Spleen (tissue), 11 donors: ENCODE data around the gene ZFP3. TPM values are rescaled to one million over a fixed set of nuclear protein-coding genes. Genes with fewer than 3 reads are reported as not detected.
"Not testable (repeated sequence)": the region's sequence is repeated elsewhere in the genome, so short reads cannot be mapped to it uniquely, and the experiment has no call there.

Source experiments
- DNase-seq: peaks from one replicate; pipeline ENCODE4 v3.0.0-alpha.2; 2020
- H3K27ac ChIP-seq, 8 donors: fragments of 200-600 bp; sonication (generic) in 7 of 8; 1 replicate in 4 of 8; 2 replicates in 4 of 8; pipeline versions ENCODE4 v1.5.0 to v1.8.0; 2016 to 2021; ENCODE audit warnings: inconsistent platforms in 4 of 8, mild to moderate bottlenecking in 4 of 8, moderate library complexity in 1 of 8
- H3K27me3 ChIP-seq, 7 donors: fragments of 200-600 bp; sonication (generic) in 6 of 7; replicated peaks in 1 of 7; 1 replicate in 4 of 7; 2 replicates in 3 of 7; pipeline versions ENCODE4 v1.5.0 to v1.8.0; 2016 to 2021; ENCODE audit warnings: inconsistent platforms in 3 of 7, mild to moderate bottlenecking in 1 of 7
- H3K36me3 ChIP-seq, 6 donors: fragments of 200-600 bp; sonication (generic) in 5 of 6; 1 replicate in 4 of 6; 2 replicates in 2 of 6; pipeline versions ENCODE4 v1.5.0 to v1.8.0; 2016 to 2021; ENCODE audit warnings: inconsistent platforms in 2 of 6
- H3K4me1 ChIP-seq, 6 donors: fragments of 200-600 bp; sonication (generic) in 5 of 6; 1 replicate in 3 of 6; 2 replicates in 3 of 6; pipeline versions ENCODE4 v1.5.0 to v1.8.0; 2016 to 2021; ENCODE audit warnings: inconsistent platforms in 3 of 6
- H3K4me3 ChIP-seq, 8 donors: fragments of 200-600 bp; sonication (generic) in 7 of 8; 1 replicate in 4 of 8; 2 replicates in 4 of 8; pipeline versions ENCODE4 v1.5.0 to v1.8.0; 2016 to 2021; ENCODE audit warnings: inconsistent platforms in 4 of 8, mild to moderate bottlenecking in 4 of 8, moderate library complexity in 2 of 8
- H3K9me3 ChIP-seq, 8 donors: fragments of 200-600 bp; sonication (generic) in 7 of 8; 1 replicate in 4 of 8; 2 replicates in 4 of 8; pipeline versions ENCODE4 v1.5.0 to v1.8.0; 2016 to 2021; ENCODE audit warnings: inconsistent platforms in 4 of 8
- POLR2A ChIP-seq, 3 donors: fragments of 450-650 bp; IDR thresholded peaks; one replicate each; pipeline ENCODE4 v1.5.1; 2017; ENCODE audit warnings: antibody characterized with exemption in 3 of 3, mild to moderate bottlenecking in 1 of 3
- POLR2AphosphoS5 ChIP-seq, 3 donors: sonication (generic); formaldehyde crosslinking; IDR thresholded peaks; one replicate each; pipeline ENCODE4 v1.5.1; 2017; ENCODE audit warnings: antibody characterized with exemption in 3 of 3
- WGBS, 5 donors: extraction: QIAGEN DNeasy Blood & Tissue Kit in 3 of 5; methylation state at CpG; one replicate each; pipeline versions ENCODE4 v1.1.5 to v1.1.7; 2013 to 2018; 5-methylcytosine and 5-hydroxymethylcytosine counted together
- intact Hi-C: fragments of 100-400 bp; cut with DNase I; formaldehyde crosslinking; loops from one replicate; pipeline ENCODE4 v1.15.0; 2023; ENCODE audit warnings: low total_unique reads
- polyA plus RNA-seq, 3 donors: library from polyadenylated mRNA; stranded (reverse); fragments of 200-250 nt; gene quantifications; one replicate each; pipeline ENCODE4 v1.2.1, GENCODE V29; 2013
- total RNA-seq, 7 donors: library from RNA; depleted of rRNA in 3 of 7; stranded (reverse); fragments of >200 nt in 3 of 7; fragmentation: NEBNext Ultra II Directional in 4 of 7; extraction: Animal tissue kit (Norgen Biotek cat#: 25700) in 4 of 7; gene quantifications; one replicate each; pipeline versions ENCODE4 v1.1.0 to v1.2.1, GENCODE V29; 2016 to 2021
- TF ChIP-seq, protein P1 (sequence below), 11 experiments: fragments of 200-600 bp in 7 of 11; fragments of 450-650 bp in 4 of 11; sonication (generic) in 4 of 11; IDR thresholded peaks in 8 of 11; conservative IDR thresholded peaks in 3 of 11; 1 replicate in 7 of 11; 2 replicates in 4 of 11; pipeline versions ENCODE4 v1.4.0 to v1.8.0; 2016 to 2021; ENCODE audit warnings: antibody characterized with exemption in 11 of 11, inconsistent platforms in 4 of 11, mild to moderate bottlenecking in 1 of 11
- donor health status: healthy with polysubstance abuse.
- donor health status: DM: no; HTN: no; CAD: no; lungs with moderate emphysema.
- donor health status: DM: no; HTN: no; CAD: no.
- donor health status: Bipolar disorder and iron deficiency.
- donor health status: healthy.
- donor health status: DM: no; HTN: no; CAD: no.
- donor health status: DM: yes; HTN: yes; CAD: no.

The ZFP3 gene
- total and polyA plus RNA-seq, 10 donors = 2.8 to 10.4 (median 7.0) TPM

DNA sequence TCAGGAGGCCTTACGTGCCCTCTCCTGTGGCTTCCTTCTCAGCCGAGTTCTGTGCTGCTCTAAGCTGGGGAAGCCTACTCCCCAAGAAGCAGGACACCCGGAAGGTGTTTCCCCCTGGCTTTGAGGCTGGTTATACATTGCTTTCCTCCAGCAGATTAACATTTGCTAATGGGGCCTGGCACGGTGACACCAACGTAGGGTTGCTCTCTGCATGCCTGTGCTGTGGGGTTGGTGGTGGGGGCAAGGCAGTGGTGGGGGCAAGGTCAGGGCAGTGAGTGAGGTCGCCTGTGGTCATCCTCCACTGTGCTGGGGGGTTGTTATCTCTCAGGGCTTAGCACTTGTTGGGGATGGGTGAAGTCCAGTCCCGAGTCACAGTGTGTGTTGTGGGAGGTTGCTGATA lies 41.8 kb downstream of the ZFP3 start:
- peaks cover 0 to 28% (median 16%) of the 10 kb centered on the region in 6 donors for H3K4me1 ChIP-seq
- no peak overlapping the region for H3K27ac ChIP-seq
- intact Hi-C loops = no loop called here
- 75 to 89% (median 85%) methylated on average over 7 of the region's 7 CpGs for WGBS, 5 donors
- H3K9me3 ChIP-seq = peaks cover 0 to 9% (median 0%) of the 10 kb centered on the region in 8 donors
- DNase-seq = no peak
- H3K36me3 ChIP-seq = no peaks in the 10 kb centered on the region
- TF ChIP-seq POLR2A (IDR thresholded peaks at IDR 0.05) (no peak), POLR2AphosphoS5 (IDR thresholded peaks at IDR 0.05) (no peak)
- TF ChIP-seq, protein P1, sequence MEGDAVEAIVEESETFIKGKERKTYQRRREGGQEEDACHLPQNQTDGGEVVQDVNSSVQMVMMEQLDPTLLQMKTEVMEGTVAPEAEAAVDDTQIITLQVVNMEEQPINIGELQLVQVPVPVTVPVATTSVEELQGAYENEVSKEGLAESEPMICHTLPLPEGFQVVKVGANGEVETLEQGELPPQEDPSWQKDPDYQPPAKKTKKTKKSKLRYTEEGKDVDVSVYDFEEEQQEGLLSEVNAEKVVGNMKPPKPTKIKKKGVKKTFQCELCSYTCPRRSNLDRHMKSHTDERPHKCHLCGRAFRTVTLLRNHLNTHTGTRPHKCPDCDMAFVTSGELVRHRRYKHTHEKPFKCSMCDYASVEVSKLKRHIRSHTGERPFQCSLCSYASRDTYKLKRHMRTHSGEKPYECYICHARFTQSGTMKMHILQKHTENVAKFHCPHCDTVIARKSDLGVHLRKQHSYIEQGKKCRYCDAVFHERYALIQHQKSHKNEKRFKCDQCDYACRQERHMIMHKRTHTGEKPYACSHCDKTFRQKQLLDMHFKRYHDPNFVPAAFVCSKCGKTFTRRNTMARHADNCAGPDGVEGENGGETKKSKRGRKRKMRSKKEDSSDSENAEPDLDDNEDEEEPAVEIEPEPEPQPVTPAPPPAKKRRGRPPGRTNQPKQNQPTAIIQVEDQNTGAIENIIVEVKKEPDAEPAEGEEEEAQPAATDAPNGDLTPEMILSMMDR (IDR thresholded peaks at IDR 0.05 in 8 of 11, conservative IDR thresholded peaks at IDR 0.05 in 3 of 11) = no peak
- peaks cover 5 to 72% (median 26%) of the 10 kb centered on the region in 7 donors for H3K27me3 ChIP-seq
- H3K4me3 ChIP-seq = no peak overlapping the region

DNA sequence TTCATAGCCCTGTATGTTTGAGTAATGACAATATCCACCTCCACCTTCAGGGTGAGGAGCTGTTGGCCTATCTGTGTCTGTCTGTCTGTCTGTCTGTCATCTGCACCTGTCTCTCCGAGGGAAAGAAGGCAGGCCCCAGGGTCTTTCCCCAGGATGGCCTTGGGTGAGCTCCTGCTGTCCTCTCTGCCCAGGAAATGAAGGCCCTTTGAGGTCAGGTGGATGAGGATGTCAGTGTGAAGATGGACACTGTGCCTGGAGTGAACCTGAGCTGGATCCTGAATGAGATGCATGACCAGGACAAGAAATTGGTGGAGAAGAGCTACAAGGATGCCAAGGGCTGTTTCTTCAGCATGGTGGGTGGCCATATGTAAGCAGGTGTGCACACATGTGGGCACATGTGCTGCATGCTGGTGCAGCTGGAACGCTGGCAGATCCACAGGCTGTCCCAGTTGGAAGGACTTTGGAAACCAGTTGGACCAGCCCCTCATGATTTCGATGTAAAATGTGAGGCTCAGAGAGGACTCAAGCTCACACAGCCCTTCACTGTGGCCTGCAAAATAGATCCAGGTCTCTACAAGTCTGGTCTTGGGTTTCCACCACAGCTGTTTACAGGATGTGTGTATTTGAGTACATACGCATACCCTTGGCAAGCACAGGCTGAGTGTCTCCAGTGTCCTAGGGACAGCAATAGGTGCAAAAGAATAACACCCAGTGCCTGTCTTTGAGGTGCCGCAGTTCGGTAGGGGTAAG lies 42.3 kb downstream of the ZFP3 start:
- H3K36me3 ChIP-seq, H3K9me3 ChIP-seq, H3K4me3 ChIP-seq, DNase-seq, intact Hi-C loops, H3K27ac ChIP-seq: not testable (repeated sequence)
- peaks cover 4 to 66% (median 24%) of the 10 kb centered on the region in 7 donors for H3K27me3 ChIP-seq
- H3K4me1 ChIP-seq = peaks cover 0 to 28% (median 16%) of the 10 kb centered on the region in 6 donors
- 84 to 94% (median 89%) methylated on average over 4 to 6 of the region's 6 CpGs for WGBS, 5 donors

GRCh38 chr17:5121186-5121841 lies 43.0 kb downstream of the ZFP3 start:
- no peaks in the 10 kb centered on the region for H3K36me3 ChIP-seq
- H3K4me1 ChIP-seq = peaks cover 0 to 21% (median 13%) of the 10 kb centered on the region in 6 donors
- intact Hi-C loops = no loop called here
- H3K27me3 ChIP-seq = peaks cover 0 to 59% (median 17%) of the 10 kb centered on the region in 7 donors
- no peak overlapping the region for H3K4me3 ChIP-seq
- no peak overlapping the region for H3K27ac ChIP-seq
- DNase-seq = peak; percentile 63
- TF ChIP-seq POLR2A (IDR thresholded peaks at IDR 0.05) (no peak), POLR2AphosphoS5 (IDR thresholded peaks at IDR 0.05) (no peak)
- TF ChIP-seq, protein P1 (IDR thresholded peaks at IDR 0.05 in 8 of 11, conservative IDR thresholded peaks at IDR 0.05 in 3 of 11) = no peak
- 91 to 96% (median 93%) methylated on average over 16 of the region's 16 CpGs for WGBS, 5 donors
- H3K9me3 ChIP-seq = peaks cover 0 to 7% (median 0%) of the 10 kb centered on the region in 8 donors

GRCh38 chr17:5122056-5122455 lies 43.8 kb downstream of the ZFP3 start:
- intact Hi-C loops, H3K9me3 ChIP-seq, H3K27ac ChIP-seq, H3K36me3 ChIP-seq: not testable (repeated sequence)
- peak; percentile 41 for DNase-seq
- 76 to 90% (median 83%) methylated on average over 6 to 7 of the region's 7 CpGs for WGBS, 5 donors
- Histone ChIP-seq H3K4me1 (peaks cover 0 to 15% (median 13%) of the 10 kb centered on the region in 6 donors), H3K27me3 (peaks cover 0 to 55% (median 15%) of the 10 kb centered on the region in 7 donors), H3K4me3 (peak overlapping the region in 6 of 8 donors; percentile 16 to 67 (median 40))
